ENCODE measurements around the gene AP3B1.

Gene AP3B1

GRCh38 chr5:77973253-77973609, 321.3 kb downstream of the AP3B1 start:
- no peaks in the 10 kb centered on the region for H3K9me3 ChIP-seq (ENCODE audit: control insufficient read depth, insufficient read depth, low read length)
- 0 out of 2 replicates have a peak, but pooled peaks cover 3% of the 10 kb centered on the region for H3K4me1 ChIP-seq (ENCODE audit: insufficient read depth, low read length)
- no peaks in the 10 kb centered on the region for H3K36me3 ChIP-seq (ENCODE audit: insufficient read depth, low read length)
- H3K9ac ChIP-seq (ENCODE audit: low read depth, low read length): peak overlapping the region; percentile 50; the same call in 1 of the 2 replicates

GRCh38 chr5:77972469-77973252, 321.8 kb downstream of the AP3B1 start:
- Histone ChIP-seq H3K4me1 (ENCODE audit: insufficient read depth, low read length) (0 out of 2 replicates have a peak, but pooled peaks cover 3% of the 10 kb centered on the region), H3K36me3 (ENCODE audit: insufficient read depth, low read length) (no peaks in the 10 kb centered on the region), H3K9me3 (ENCODE audit: control insufficient read depth, insufficient read depth, low read length) (no peaks in the 10 kb centered on the region), H3K9ac (ENCODE audit: low read depth, low read length) (peak overlapping the region; percentile 50; the same call in 1 of the 2 replicates)

- no peaks in the 10 kb centered on the region for H3K36me3 ChIP-seq (ENCODE audit: insufficient read depth, low read length)
- no peaks in the 10 kb centered on the region for H3K9me3 ChIP-seq (ENCODE audit: control insufficient read depth, insufficient read depth, low read length)
- H3K4me1 ChIP-seq (ENCODE audit: insufficient read depth, low read length): 0 out of 2 replicates have a peak, but pooled peaks cover 3% of the 10 kb centered on the region
- peak overlapping the region; percentile 50; the same call in 1 of the 2 replicates for H3K9ac ChIP-seq (ENCODE audit: low read depth, low read length)
These were observed 322.6 kb downstream of the AP3B1 start for GRCh38 chr5:77971776-77972468.

- Histone ChIP-seq H3K36me3 (ENCODE audit: insufficient read depth, low read length) (no peaks in the 10 kb centered on the region), H3K9ac (ENCODE audit: low read depth, low read length) (no peak overlapping the region), H3K9me3 (ENCODE audit: control insufficient read depth, insufficient read depth, low read length) (no peaks in the 10 kb centered on the region), H3K4me1 (ENCODE audit: insufficient read depth, low read length) (0 out of 2 replicates have a peak, but pooled peaks cover 3% of the 10 kb centered on the region)
These were observed 323.6 kb downstream of the AP3B1 start for GRCh38 chr5:77970891-77971290.

- no peak overlapping the region for H3K9ac ChIP-seq (ENCODE audit: low read depth, low read length)
- peaks cover 17% of the 10 kb centered on the region for H3K4me1 ChIP-seq (ENCODE audit: insufficient read depth, low read length)
- no peaks in the 10 kb centered on the region for H3K36me3 ChIP-seq (ENCODE audit: insufficient read depth, low read length)
- H3K9me3 ChIP-seq (ENCODE audit: control insufficient read depth, insufficient read depth, low read length): no peaks in the 10 kb centered on the region
These were observed 330.7 kb downstream of the AP3B1 start for GRCh38 chr5:77963795-77964194.

- Histone ChIP-seq H3K9ac (ENCODE audit: low read depth, low read length) (no peak overlapping the region), H3K9me3 (ENCODE audit: control insufficient read depth, insufficient read depth, low read length) (no peaks in the 10 kb centered on the region), H3K4me1 (ENCODE audit: insufficient read depth, low read length) (peaks cover 18% of the 10 kb centered on the region), H3K36me3 (ENCODE audit: insufficient read depth, low read length) (no peaks in the 10 kb centered on the region)
These were observed 333.6 kb downstream of the AP3B1 start for GRCh38 chr5:77960863-77961396.

GRCh38 chr5:77960305-77960704, 334.2 kb downstream of the AP3B1 start:
- no peaks in the 10 kb centered on the region for H3K9me3 ChIP-seq (ENCODE audit: control insufficient read depth, insufficient read depth, low read length)
- peaks cover 18% of the 10 kb centered on the region for H3K4me1 ChIP-seq (ENCODE audit: insufficient read depth, low read length)
- no peaks in the 10 kb centered on the region for H3K36me3 ChIP-seq (ENCODE audit: insufficient read depth, low read length)
- no peak overlapping the region for H3K9ac ChIP-seq (ENCODE audit: low read depth, low read length)

- H3K9me3 ChIP-seq (ENCODE audit: control insufficient read depth, insufficient read depth, low read length): no peaks in the 10 kb centered on the region
- peak overlapping the region; percentile 66; the same call in 1 of the 2 replicates for H3K9ac ChIP-seq (ENCODE audit: low read depth, low read length)
- no peaks in the 10 kb centered on the region for H3K36me3 ChIP-seq (ENCODE audit: insufficient read depth, low read length)
- peaks cover 18% of the 10 kb centered on the region for H3K4me1 ChIP-seq (ENCODE audit: insufficient read depth, low read length)
These were observed 335.7 kb downstream of the AP3B1 start for GRCh38 chr5:77958642-77959330.

- no peaks in the 10 kb centered on the region for H3K9me3 ChIP-seq (ENCODE audit: control insufficient read depth, insufficient read depth, low read length)
- peaks cover 18% of the 10 kb centered on the region for H3K4me1 ChIP-seq (ENCODE audit: insufficient read depth, low read length)
These were observed 336.5 kb downstream of the AP3B1 start for GRCh38 chr5:77957931-77958521.

GRCh38 chr5:77957516-77957915, 337.0 kb downstream of the AP3B1 start:
- Histone ChIP-seq H3K9me3 (ENCODE audit: control insufficient read depth, insufficient read depth, low read length) (no peaks in the 10 kb centered on the region), H3K9ac (ENCODE audit: low read depth, low read length) (peak overlapping the region; percentile 66; the same call in 1 of the 2 replicates), H3K36me3 (ENCODE audit: insufficient read depth, low read length) (no peaks in the 10 kb centered on the region), H3K4me1 (ENCODE audit: insufficient read depth, low read length) (peaks cover 18% of the 10 kb centered on the region)

More at GRCh38 chr5:77957931-77958521, 336.5 kb downstream of the AP3B1 start:
- Histone ChIP-seq H3K36me3 (ENCODE audit: insufficient read depth, low read length) (no peaks in the 10 kb centered on the region), H3K9ac (ENCODE audit: low read depth, low read length) (peak overlapping the region; percentile 66; the same call in 1 of the 2 replicates)

GRCh38 chr5:77957081-77957480, 337.4 kb downstream of the AP3B1 start:
- Histone ChIP-seq H3K9me3 (ENCODE audit: control insufficient read depth, insufficient read depth, low read length) (no peaks in the 10 kb centered on the region), H3K9ac (ENCODE audit: low read depth, low read length) (peak overlapping the region; percentile 66; the same call in 1 of the 2 replicates), H3K36me3 (ENCODE audit: insufficient read depth, low read length) (no peaks in the 10 kb centered on the region), H3K4me1 (ENCODE audit: insufficient read depth, low read length) (peaks cover 18% of the 10 kb centered on the region)

GRCh38 chr5:77955577-77955976, 338.9 kb downstream of the AP3B1 start:
- Histone ChIP-seq H3K36me3 (ENCODE audit: insufficient read depth, low read length) (no peaks in the 10 kb centered on the region), H3K4me1 (ENCODE audit: insufficient read depth, low read length) (peaks cover 18% of the 10 kb centered on the region), H3K9ac (ENCODE audit: low read depth, low read length) (no peak overlapping the region)

GRCh38 chr5:77953374-77953773, 341.1 kb downstream of the AP3B1 start:
- no peak overlapping the region for H3K9ac ChIP-seq (ENCODE audit: low read depth, low read length)
- H3K4me1 ChIP-seq (ENCODE audit: insufficient read depth, low read length): no peaks in the 10 kb centered on the region
- no peaks in the 10 kb centered on the region for H3K9me3 ChIP-seq (ENCODE audit: control insufficient read depth, insufficient read depth, low read length)
- H3K36me3 ChIP-seq (ENCODE audit: insufficient read depth, low read length): no peaks in the 10 kb centered on the region

More at GRCh38 chr5:77955577-77955976, 338.9 kb downstream of the AP3B1 start:
- no peaks in the 10 kb centered on the region for H3K9me3 ChIP-seq (ENCODE audit: control insufficient read depth, insufficient read depth, low read length)
